RWPE1 (cell line): Measurements from ENCODE around the gene MEIS3.

Experiments
- CTCF ChIA-PET: fragments of 350-600 bp; sonication (Branson Sonifier 250); formaldehyde crosslinking; extraction: SDS; loops from one replicate; lab custom pipeline; 2021; lab: Yijun Ruan, JAX
- POLR2A ChIA-PET: fragments of 400-600 bp; formaldehyde crosslinking; extraction: SDS; loops from one replicate; lab custom pipeline; 2020; ENCODE audit warnings: antibody characterized with exemption; ENCODE audit not compliant: low non-redundant PET; lab: Yijun Ruan, JAX
- DNase-seq: peaks from one replicate; pipeline ENCODE4 v3.0.0; 2012; ENCODE audit warnings: low spot score
- H3K27ac ChIP-seq: fragments of 450-650 bp; 2 replicates; pipeline ENCODE4 v1.5.1; 2017
- CTCF ChIP-seq: fragments of 450-650 bp; conservative IDR thresholded peaks from 2 replicates; pipeline ENCODE4 v1.5.1; 2017; ENCODE audit warnings: low read depth, mild to moderate bottlenecking

The MEIS3 gene

GRCh38 chr19:47405854-47406417, 13.4 kb downstream of the MEIS3 start:
- no peak overlapping the region for H3K27ac ChIP-seq
- CTCF ChIA-PET, result no interaction called here
- no peak for DNase-seq
- POLR2A ChIA-PET, result no interaction called here
- no peak for TF ChIP-seq CTCF

- CTCF ChIA-PET, result no interaction called here
- POLR2A ChIA-PET, result no interaction called here
- no peak overlapping the region for H3K27ac ChIP-seq
- no peak for TF ChIP-seq CTCF
- no peak for DNase-seq
These were observed 14.2 kb downstream of the MEIS3 start for GRCh38 chr19:47405197-47405550.

- TF ChIP-seq CTCF, result no peak
- CTCF ChIA-PET, result interaction anchor here (0.5 to 0.6 kb wide), 2 partner anchors 58 to 369 kb away, joined by 3 read pairs; no protein-coding TSS in a partner anchor
- POLR2A ChIA-PET, result no interaction called here
- H3K27ac ChIP-seq, result no peak overlapping the region
- DNase-seq, result no peak
These were observed 14.8 kb downstream of the MEIS3 start for GRCh38 chr19:47404334-47405196.

- no peak for DNase-seq
- CTCF ChIA-PET, result interaction anchor here (0.8 to 2.4 kb wide), 2 partner anchors 11 to 118 kb away, joined by 3 to 11 read pairs; no protein-coding TSS in a partner anchor
- TF ChIP-seq CTCF, result no peak
- no peak overlapping the region for H3K27ac ChIP-seq
- POLR2A ChIA-PET, result no interaction called here
These were observed 16.8 kb downstream of the MEIS3 start for GRCh38 chr19:47402504-47402903.

GRCh38 chr19:47398707-47399597, 20.4 kb downstream of the MEIS3 start:
- no peak for DNase-seq
- ChIA-PET CTCF (interaction anchor here (0.6 to 1.0 kb wide), 2 partner anchors 50 to 470 kb away, joined by 3 read pairs; no protein-coding TSS in a partner anchor), POLR2A (no interaction called here)
- H3K27ac ChIP-seq, result no peak overlapping the region
- TF ChIP-seq CTCF, result no peak
